GM12864 (cell line): ENCODE results near the gene RCCD1.

Experiments used
- DNase-seq: peaks from one replicate; pipeline ENCODE4 v3.0.0-alpha.2; 2011; ENCODE audit warnings: low read depth
- H3K4me3 ChIP-seq: 2 replicates; pipeline ENCODE4 v1.5.1; 2011; ENCODE audit warnings: mild to moderate bottlenecking, low read depth, low read length, control low read depth
- TF ChIP-seq, protein P1 (sequence below): IDR thresholded peaks from 2 replicates; pipeline ENCODE4 v1.5.1; 2011; ENCODE audit warnings: low read depth, mild to moderate bottlenecking, moderate library complexity, low read length, control low read depth, inconsistent platforms; ENCODE audit errors: missing control alignments

Gene RCCD1

DNA sequence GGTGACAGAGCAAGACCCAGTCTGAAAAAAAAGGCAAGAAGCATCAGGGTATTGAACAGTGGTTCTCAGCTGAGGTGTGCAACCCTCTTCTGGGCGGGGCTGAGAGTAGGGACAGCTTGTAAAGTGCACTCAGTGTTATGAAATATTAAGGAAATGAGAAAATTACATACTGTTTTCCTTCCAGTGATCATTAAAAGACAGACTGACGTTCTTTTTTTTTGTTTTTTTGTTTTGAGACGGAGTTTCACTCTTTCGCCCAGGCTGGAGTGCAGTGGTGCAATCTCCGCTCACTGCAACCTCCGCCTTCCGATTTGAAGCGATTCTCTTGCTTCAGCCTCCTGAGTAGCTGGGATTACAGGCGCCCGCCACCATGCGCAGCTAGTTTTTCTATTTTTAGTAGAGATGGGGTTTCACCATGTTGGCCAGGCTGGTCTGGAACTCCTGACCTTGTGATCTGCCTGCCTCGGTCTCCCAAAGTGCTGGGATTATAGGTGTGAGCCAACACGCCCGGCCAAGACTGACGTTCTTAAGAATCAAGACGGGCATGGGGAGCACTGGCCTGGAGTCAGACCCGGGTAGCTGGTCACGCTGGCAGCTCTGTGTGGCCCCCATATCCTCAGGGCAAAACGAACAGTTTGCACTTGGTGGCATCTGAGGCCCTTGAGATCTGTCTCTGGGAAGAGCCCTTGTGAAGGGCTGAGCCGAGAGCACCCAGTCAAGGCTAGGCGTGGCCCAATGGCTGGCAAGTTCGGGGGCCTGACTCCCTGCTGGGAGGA, 40.2 kb upstream of the RCCD1 start:
- no peak for DNase-seq
- no peak overlapping the region for H3K4me3 ChIP-seq
- TF ChIP-seq, protein P1, sequence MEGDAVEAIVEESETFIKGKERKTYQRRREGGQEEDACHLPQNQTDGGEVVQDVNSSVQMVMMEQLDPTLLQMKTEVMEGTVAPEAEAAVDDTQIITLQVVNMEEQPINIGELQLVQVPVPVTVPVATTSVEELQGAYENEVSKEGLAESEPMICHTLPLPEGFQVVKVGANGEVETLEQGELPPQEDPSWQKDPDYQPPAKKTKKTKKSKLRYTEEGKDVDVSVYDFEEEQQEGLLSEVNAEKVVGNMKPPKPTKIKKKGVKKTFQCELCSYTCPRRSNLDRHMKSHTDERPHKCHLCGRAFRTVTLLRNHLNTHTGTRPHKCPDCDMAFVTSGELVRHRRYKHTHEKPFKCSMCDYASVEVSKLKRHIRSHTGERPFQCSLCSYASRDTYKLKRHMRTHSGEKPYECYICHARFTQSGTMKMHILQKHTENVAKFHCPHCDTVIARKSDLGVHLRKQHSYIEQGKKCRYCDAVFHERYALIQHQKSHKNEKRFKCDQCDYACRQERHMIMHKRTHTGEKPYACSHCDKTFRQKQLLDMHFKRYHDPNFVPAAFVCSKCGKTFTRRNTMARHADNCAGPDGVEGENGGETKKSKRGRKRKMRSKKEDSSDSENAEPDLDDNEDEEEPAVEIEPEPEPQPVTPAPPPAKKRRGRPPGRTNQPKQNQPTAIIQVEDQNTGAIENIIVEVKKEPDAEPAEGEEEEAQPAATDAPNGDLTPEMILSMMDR = no peak

- no peak for DNase-seq
- TF ChIP-seq, protein P1 = no peak
- no peak overlapping the region for H3K4me3 ChIP-seq
These were observed 39.4 kb upstream of the RCCD1 start for GRCh38 chr15:90915216-90915807.

DNA sequence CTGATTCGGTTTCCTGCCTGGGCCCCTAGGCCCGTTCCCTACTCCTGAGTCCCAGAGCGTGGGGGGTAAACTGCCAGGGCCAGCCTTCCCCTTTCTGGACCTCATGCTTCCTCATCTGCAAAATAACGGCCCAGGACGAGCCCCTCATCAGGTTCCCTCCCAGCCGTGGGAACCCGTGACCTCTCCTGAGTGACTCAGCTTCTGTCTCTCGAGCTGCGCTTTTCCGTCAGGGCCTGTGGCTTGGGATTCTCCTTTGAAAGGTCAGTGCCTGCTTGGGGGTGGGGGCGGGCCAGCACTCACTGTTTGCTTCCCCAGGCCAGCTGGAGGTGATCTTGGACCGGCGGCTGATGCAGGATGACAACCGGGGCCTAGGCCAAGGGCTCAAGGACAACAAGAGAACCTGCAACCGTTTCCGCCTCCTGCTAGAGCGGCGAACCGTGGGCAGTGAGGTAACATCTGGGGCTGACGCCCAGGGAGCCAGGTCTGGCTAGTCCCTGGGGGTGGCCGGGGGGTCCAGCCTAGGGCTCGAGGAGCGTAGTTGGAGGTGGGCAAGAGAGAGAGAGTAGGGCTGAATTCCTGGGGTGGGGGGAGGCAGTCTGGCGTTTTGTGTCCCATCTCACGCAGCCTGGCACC, 38.8 kb upstream of the RCCD1 start:
- no peak for DNase-seq
- H3K4me3 ChIP-seq = no peak overlapping the region
- TF ChIP-seq, protein P1 = no peak

GRCh38 chr15:90916461-90916860, 38.2 kb upstream of the RCCD1 start:
- TF ChIP-seq, protein P1 = no peak
- no peak overlapping the region for H3K4me3 ChIP-seq
- no peak for DNase-seq

DNA sequence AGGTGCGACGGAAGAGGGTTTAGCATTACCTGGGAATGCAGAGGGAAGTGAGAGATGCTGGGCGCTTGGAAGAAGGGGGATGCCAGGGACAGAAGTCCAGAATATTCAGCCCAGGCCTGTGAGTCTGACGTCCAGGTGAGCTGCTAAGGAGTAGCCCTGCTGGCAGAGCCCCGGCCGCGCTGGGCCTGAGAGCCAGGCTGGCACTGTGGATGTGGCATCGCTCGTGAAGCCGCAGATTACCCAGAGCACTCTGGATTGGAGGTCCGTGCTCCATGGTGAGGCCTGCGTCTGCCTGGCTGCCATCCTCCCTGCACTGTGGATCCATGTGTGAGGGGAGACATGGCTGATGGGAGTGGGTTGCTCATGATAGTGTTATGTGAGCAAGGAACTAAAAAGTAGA, 37.1 kb upstream of the RCCD1 start:
- DNase-seq = no peak
- no peak overlapping the region for H3K4me3 ChIP-seq
- TF ChIP-seq, protein P1 = no peak

GRCh38 chr15:90918034-90918788, 36.5 kb upstream of the RCCD1 start:
- no peak overlapping the region for H3K4me3 ChIP-seq
- no peak for DNase-seq
- TF ChIP-seq, protein P1 = no peak
